ENCODE data around the gene RAB10. TPM values are rescaled to one million over a fixed set of nuclear protein-coding genes. Genes with fewer than 3 reads are reported as not detected.
A peak's percentile ranks its signal among the peaks of the same experiment; 100 is the strongest.

Gene RAB10
- polyA plus RNA-seq, 10 donors = 84.2 to 117 (median 104) TPM

DNA sequence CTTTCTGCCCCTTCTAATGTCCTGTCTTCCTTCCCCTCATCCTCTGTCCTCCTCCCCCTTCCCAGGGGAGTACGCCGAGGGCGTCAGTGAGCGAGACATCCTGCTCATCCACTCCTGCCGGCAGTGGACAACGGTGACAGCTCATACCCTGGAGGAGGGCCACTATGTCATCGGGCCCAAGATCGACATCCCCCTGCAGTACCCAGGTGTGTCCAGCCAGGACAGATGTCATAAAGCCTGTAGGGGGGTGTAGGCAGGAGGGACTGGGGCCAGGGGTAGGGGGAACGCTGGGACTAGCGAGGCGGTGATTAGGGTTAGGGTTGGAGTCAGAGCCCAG, 142.4 kb downstream of the RAB10 start:
- DNase-seq = no peak

DNA sequence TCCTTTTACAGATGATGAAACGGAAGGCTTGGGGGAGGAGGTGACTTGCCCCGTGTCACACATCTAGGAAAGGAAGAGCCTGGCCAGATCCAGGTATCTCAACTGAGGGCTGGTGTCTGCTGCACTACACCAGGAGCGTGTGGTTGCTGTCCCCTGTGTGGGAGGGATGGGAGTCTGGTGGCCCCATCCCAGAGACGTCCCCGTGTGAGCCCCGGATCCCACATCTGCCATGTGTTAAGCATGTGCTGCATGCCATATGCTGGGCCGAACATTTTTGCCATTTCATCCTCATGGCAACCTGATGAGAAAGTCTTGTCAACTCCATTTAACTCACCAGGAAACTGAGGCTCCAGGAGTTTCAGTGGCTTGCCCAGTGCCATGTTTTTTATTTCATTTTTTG, 143.2 kb downstream of the RAB10 start:
- no peak for DNase-seq

DNA sequence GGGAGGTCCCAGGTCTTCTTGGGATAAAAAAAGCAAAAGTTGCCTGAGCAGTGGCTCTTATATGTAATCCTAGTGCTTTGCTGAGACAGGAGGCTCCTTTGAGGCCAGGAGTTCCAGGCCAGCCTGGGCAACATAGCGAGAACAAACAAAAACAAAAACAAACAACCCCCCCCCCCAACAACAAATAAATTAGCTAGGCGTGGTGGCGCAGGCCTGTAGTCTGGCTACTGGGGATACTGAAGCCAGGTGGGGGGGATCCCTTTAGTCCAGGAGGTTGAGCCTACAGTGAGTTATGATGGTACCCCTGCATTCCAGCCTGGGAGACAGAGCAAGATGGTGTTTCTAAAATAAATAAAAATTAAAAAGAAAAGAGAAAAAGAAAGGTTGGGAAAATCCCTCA, 144.4 kb downstream of the RAB10 start:
- no peak for DNase-seq

DNA sequence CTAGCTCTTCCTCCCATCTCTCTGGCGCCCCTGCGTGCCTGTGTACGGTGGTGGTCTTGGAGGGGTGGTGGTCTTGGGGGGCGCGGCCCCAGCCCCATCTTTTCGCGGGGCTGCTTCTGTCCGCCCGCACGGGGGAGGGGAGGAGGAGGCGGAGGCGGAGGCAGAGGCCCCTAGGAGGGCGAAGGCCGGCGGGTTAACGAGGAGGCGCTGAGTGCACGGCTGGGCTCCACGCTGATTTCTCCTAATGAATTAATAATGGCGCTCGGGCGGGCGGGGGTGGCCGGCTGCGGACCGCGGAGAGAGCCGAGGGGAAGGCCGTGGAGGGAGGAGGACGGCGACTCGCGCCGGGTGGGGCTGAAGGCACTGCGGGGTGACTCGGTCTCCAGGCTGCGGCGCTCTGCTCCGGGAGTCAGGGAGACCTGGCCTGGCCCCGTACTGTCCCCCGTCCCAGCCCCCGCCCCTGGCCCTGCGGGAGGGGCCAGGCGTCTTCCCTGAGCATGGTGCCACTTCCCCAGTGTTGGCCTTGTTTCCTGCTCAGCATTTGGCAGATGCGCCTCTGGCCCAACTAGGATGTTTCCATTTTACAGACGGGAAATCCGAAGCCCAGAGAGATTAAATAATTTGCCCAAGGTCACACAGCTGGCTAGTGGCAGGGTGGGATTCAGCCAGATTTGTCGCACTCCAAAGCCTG, 145.0 kb downstream of the RAB10 start:
- peak in 1 of 3 donors; percentile 75 for DNase-seq

DNA sequence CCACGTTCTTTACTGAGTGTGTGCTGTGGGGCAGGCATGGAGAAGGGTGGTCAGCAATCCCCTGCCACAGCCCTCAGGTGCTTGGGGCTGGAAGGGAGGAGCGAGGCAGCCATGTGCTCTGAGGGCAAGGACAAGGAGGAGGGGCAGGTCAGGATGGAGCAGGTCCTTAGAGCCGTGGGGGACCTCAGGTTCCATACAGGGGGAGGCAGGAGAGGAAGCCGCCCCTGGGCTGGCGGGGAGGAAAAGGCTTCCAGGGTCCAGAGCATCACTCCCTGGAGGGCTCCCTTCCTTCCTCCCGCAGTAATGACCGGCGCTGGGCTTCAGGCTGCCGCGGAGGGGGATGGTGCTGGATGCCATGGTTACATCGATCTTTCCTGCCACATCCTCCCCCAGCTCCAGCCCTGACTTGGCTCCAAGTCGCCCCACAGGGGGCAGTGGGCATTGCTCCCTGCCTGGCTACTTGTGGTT, 145.6 kb downstream of the RAB10 start:
- peak in 1 of 3 donors; percentile 33 for DNase-seq

DNA sequence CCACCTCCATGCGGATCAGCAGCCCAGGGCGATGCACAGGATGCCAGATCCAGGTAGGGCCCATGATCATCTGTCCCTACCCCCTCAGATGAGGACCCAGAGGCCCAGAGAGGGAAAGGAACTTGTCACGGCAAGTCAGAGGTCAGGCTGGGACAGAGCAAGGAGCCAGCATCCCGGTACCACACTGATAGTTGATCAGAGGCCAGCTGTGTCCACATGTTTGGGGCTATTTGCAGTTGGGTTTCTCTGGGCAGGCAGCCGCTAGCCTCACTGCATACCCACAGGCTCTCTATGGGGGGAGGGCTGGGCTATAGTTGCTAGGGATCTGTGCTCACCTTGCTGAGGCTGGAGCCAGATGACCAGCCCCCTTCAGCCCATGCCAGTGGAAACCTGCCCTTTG, 148.6 kb downstream of the RAB10 start:
- no peak for DNase-seq

DNA sequence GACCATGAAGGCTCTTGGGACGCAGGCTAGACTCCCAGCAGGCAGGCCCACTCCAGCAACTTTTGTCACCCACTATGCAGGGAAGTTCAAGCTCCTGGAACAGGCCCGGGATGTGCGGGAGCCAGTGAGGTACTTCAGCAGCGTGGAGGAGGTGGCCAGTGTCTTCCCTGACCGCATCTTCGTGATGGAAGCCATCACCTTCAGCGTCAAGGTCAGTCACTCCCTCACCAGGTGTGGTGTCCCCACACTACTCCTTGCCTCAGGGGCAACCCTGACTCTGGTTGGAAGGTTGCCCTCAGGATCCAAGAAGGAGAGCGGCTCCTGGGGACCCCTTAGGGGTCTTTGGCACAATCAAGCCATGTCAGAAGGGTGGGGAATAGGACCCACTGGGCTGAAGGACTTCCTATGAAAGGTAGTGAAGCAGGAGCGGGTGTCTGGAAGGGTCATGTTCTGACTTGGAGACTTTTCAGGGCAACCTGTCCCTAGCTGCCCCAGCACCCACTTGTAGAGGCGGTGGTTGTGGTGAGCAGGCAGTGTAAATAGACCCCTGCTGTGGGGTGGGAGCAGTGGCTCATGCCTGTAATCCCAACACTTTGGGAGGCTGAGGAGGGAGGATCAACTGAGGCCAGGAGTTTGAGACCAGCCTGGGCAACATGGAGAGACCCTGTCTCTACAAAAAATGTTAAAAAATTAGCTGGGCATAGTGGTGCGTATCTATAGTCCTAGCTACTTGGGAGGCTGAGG, 149.2 kb downstream of the RAB10 start:
- no peak for DNase-seq

DNA sequence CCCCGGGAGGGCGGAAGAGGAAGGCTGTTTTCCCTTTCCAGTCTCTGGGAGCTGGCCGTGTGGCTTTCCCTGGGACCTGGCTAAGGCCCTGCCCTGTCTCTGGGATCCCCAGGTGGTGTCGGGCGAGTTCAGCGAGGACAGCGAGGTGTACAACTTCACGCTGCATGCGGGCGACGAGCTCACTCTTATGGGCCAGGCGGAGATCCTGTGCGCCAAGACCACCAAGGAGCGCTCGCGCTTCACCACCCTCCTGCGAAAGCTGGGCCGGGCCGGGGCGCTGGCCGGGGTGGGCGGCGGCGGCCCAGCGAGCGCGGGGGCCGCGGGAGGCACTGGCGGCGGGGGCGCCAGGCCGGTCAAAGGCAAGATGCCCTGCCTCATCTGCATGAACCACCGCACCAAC, 150.2 kb downstream of the RAB10 start:
- no peak for DNase-seq

DNA sequence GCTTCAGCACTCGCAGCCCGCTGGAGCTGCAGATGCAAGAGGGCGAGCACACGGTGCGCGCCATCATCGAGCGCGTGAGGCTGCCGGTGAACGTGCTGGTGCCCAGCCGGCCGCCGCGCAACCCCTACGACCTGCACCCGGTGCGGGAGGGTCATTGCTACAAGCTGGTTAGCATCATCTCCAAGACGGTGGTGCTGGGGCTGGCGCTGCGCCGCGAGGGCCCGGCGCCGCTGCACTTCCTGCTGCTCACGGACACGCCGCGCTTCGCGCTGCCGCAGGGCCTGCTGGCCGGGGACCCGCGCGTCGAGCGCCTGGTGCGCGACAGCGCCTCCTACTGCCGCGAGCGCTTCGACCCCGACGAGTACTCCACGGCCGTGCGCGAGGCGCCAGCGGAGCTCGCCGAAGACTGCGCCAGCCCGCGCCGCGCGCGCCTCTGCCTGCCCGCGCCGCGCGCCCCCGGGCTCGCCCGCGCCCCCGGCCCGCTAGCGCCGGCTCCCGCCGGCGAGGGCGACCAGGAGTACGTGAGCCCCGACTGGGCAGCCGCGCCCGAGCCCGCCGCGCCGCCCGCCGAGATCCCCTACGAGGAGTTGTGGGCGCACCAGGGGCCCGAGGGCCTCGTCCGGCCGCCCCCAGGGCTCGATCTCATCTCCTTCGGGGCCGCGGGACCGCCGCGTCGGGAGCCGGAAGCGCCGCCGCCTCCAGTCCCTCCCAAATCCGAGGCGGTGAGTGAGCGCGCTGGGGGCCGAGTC, 150.8 kb downstream of the RAB10 start:
- peak; percentile 83 to 97 (median 95) for DNase-seq

DNA sequence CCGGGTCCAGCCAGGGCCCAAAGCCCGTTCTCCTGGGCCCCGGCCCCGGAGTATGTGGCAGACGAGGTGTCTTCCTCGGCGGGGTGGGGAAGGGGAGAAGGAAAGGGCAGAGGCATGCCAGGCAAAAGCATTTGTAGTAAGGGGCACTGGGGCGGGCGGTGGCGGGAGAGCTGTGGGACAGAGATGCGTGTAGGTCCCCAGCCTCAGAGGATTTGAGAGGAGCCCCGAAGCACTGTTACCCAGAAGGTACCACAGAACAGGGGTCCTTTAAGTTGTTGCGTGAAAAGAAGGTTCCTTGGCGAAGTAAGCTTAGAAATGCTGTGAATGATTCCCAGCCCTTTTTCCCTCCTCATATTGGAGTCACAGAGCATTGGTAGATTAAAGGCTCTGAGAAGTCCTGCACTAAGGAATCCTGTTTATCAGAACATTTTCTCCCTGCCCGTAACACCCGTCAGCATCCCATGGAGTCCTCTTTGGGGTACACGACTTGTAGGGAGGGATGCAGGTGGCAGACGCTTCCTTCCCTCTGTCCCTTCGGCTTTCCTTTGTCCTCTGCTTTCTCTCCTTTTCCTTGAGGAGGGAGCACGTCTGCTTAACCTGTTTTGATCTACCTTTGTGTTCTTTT, 151.5 kb downstream of the RAB10 start:
- no peak for DNase-seq

DNA sequence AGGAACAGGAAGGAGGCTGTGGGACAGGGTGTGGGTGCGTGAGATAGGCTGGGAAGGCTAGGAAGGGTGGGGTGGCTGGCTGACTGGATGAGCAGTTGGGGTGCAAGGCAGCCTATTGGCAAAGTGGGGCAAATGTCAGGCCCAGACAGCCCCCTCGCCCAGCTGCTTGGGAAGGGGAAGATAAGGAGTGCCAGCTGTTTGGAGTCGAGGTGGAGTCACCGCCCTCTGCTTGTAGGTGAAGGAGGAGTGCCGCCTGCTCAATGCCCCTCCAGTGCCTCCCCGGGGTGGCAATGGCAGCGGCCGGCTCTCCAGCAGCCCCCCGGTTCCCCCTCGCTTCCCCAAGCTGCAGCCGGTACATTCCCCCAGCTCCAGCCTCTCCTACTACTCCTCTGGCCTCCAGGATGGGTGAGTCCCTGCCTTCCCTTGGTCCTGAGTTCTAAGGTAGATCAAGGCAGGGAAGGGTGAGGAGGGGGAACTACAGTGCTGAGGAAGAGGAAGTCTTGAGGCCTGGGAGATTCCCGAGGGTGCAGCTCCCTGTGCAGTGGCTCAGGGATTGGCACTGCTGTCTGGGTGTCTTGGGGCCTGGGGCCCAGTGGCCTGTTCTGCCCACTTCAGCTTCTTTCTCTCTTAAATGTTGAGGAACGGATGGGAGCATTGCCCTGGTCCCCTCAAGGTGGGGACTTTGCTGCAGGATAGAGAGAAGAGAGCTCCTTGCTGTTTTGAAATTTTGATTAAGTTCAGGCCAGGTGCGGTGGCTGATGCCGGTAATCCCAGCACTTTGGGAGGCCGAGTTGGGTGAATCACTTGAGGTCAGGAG, 152.3 kb downstream of the RAB10 start:
- DNase-seq = no peak

Other genes starting within 250 kb of the RAB10 start
- 10 to 100 TPM; 10.3 to 19.5 (median 13.4) TPM for gene ASXL2, start 155.6 kb upstream of the RAB10 start, polyA plus RNA-seq (ENCODE audit: insufficient read length in 10 of 10)
- 10 to 100 TPM in 2 of 10 donors, 1 to 10 TPM in 8; 6.8 to 14.8 (median 8.1) TPM for gene KIF3C, start 51.6 kb upstream of the RAB10 start, polyA plus RNA-seq (ENCODE audit: insufficient read length in 10 of 10)
- 10 to 100 TPM in 1 of 10 donors, 1 to 10 TPM in 9; 3.6 to 10.1 (median 5.0) TPM for gene GAREM2, start 139.0 kb downstream of the RAB10 start, polyA plus RNA-seq (ENCODE audit: insufficient read length in 10 of 10)
- 100 to 1,000 TPM; 176 to 240 (median 200) TPM for gene HADHA, start 210.5 kb downstream of the RAB10 start, polyA plus RNA-seq (ENCODE audit: insufficient read length in 10 of 10)
- 100 to 1,000 TPM in 7 of 10 donors, 10 to 100 TPM in 3; 90.7 to 118 (median 107) TPM for gene HADHB, start 210.9 kb downstream of the RAB10 start, polyA plus RNA-seq (ENCODE audit: insufficient read length in 10 of 10)

All from muscle of back (tissue), 11 donors.